ENCODE data around the gene TJAP1.
"Not testable (repeated sequence)": the region's sequence is repeated elsewhere in the genome, so short reads cannot be mapped to it uniquely, and the experiment has no call there.

The TJAP1 gene

DNA sequence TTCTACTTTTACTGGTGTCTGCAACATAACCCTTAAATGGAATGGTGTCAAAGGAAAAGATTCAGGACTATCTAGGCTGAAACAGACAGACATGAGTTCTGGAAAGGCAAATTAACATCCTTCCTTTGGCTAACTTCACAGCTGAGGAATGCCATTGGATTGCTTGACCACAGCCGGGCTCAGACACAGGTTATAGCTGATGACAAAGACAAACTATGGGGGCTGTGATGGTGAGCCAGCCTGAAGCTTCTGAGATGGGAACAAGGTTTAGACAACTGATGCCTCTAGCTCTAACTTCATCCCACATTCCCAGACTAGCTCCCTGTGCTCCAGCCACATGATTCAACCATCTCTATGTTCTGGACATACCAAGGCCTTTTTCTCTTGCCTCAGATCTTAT, 54.8 kb downstream of the TJAP1 start:
- DNase-seq (ENCODE audit: low spot score) = no peak

DNA sequence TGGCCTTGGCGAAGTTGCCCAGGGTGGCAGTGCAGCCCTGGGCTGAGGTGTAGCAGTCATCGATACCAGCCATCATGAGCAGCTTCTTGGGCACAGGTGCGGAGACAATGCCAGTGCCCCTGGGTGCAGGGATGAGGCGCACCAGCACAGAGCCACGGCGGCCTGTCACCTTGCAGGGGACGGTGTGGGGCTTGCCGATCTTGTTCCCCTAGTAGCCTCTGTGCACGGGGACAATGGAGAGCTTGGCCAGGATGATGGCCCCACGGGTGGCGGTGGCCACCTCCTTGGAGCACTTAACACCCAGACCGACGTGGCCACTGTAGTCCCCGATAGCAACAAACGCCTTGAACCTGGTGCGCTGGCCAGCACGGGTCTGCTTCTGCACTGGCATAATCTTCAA, 61.6 kb downstream of the TJAP1 start:
- DNase-seq (ENCODE audit: low spot score) = not testable (repeated sequence)

DNA sequence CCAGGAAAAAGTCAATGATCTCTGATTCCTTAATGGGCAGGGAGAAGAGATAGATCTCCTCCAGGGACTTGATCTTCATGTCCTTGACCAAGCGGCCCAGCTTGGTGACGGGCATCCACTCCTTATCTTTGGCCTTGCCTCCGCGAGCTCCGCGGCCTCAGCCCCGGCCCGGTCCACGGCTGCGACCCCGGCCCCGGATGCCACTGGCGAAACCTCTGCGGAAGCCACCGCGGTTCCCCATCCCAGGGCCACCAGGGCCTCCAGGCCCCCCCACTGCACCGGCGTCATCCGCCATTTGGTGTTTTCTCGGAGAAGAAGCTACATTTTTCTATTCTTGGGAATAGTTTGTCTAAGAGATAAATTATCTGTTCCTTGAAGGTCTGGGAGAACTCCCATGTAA, 62.0 kb downstream of the TJAP1 start:
- DNase-seq (ENCODE audit: low spot score) = not testable (repeated sequence)

DNA sequence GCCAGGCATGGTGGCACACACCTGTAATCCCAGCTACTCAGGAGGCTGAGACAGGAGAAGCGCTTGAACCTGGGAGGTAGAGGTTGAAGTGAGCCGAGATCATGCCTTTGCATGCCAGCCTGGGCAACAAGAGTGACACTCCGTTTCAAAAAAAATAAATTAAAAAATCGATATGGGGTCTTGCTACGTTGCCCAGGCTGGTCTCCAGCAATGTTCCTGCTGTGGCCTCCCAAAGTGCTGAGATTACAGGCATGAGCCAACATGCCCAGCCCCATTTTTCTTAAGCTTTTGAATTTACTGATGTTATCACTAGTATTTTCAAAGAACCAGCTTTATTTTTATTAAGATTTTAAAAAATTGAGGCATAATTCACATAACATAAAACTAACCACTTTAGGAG, 63.1 kb downstream of the TJAP1 start:
- DNase-seq (ENCODE audit: low spot score) = no peak

DNA sequence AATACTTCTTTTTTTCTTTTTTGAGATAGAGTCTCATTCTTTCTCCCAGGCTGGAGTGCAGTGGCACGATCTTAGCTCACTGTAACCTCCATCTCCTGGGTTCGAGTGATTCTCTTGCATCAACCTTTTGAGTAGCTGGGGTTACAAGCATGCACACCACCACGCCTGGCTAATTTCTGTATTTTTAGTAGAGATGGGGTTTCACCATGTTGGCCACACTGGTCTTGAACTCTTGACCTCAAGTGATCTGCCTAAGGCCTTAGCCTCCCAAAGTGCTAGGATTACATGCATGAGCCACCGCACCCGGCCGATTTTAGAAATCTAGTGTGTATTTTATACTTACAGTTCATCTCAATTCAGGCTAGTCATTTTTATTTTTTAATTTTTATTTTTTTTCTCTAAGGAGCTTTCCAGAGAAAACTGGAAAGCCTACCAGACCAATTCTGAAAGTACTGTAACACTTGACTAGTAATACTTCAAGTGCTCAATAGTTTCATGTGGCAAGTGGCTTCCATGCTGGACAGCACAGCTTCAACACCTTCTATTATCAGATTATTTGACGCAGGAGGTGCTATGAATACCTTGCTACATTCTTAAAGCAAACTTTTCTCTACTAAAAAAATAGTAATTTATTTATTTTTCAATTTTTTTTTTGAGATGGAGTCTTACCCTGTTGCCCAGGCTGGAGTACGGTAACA, 64.6 kb downstream of the TJAP1 start:
- DNase-seq (ENCODE audit: low spot score) = no peak

DNA sequence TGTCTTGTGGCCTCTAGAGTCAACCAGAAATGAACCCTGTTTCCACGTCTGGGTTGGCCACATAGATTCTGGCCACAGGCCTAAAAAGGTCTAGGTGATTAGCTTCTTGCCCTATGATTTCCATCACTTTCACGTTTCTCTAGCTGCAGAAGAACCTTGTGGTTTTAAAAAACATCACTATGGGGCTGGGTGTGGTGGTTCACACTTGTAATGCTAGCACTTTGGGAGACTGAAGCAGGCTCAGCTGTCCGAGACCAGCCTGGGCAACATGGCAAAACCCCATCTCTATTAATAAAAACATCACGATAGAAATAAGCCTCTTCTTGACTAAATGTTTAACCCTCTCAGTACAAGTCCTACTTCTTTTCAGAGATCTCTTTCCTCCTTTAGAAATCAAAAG, 67.1 kb downstream of the TJAP1 start:
- DNase-seq (ENCODE audit: low spot score) = no peak

DNA sequence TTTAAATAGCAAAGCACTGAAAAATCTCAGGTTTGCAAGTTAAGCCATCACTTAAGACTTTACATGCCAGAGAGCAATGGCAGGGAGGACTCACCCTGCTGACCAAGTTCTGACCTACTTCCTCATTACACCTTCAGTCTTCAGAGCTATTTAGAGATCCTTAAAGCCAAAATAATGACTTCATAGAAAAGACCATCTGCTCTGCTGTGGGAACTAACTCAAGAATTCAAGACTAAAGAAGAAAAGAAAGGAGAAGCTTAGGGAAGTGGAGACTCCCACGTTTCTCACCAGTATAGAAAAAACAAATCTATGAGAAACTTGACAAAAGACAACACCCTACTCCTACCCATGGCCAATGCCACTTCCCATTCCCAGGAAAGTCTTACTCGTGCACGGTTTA, 69.9 kb downstream of the TJAP1 start:
- DNase-seq (ENCODE audit: low spot score) = no peak

Measured in RKO (cell line).